SW 1271 (cell line): Measurements from ENCODE around the gene STK10.

Experiments used
- DNase-seq, 2 experiments: peaks; one replicate each; lab custom pipeline; 2025; lab: John Stamatoyannopoulos, UW

Gene STK10

DNA sequence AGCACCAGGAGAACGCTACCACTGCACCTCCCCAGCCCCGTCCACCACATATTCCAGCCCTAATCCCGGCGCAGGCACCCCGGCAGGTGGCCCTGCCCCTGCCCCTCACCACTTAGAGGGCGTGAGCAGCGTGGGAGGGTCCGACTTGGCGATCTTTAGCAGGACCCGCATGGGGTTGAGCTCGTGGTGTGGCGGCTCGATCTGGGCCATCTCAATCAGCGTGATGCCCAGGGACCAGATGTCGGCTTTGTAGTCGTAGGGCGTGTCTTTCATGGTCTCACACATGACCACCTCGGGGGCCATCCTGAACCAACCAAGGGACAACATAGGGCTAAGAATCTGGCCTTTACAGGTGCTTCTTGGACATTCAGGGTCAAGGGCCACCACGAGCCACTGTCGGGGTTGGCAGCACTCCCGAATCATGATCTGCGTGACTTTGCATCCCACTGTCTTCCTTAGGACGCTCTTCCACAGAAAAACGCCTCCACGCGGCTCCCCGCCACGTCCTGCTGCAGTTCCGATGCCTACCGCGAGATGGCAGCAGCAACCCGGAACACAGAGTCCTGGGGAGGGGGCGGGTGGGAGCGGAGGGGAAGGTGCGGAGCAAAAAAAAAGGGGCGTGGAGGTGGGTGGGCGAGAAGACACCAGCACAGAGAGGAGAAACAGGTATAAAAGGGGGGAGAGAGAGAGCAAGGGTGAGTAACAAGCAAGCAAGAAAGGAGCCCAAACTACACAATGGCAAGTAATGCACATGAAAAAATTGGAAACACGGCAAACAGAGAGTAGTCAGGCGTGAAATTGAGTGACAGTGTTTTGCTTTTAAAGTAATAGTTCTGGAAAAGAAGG, 81.3 kb downstream of the STK10 start:
- peak in 1 of 2 experiments; percentile 57 for DNase-seq

DNA sequence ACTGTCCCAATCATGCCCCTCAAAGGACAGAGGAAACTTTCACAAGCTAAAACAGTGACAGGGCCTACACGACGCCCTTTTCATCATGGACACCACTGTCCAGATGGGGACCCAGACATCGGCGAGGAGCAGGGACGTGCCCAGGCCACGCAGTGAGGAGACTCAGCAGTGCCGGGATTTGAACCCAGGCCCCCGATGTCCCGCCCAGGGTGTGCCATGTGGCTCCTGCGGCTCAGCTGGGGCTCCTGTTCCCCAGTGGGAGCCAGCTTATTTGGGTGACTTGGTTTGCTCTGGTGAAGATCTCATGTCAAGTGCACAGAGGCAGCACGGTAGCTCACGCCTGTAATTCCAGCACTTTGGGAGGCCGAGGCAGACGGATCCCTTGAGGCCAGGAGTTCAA, 82.2 kb downstream of the STK10 start:
- no peak for DNase-seq

DNA sequence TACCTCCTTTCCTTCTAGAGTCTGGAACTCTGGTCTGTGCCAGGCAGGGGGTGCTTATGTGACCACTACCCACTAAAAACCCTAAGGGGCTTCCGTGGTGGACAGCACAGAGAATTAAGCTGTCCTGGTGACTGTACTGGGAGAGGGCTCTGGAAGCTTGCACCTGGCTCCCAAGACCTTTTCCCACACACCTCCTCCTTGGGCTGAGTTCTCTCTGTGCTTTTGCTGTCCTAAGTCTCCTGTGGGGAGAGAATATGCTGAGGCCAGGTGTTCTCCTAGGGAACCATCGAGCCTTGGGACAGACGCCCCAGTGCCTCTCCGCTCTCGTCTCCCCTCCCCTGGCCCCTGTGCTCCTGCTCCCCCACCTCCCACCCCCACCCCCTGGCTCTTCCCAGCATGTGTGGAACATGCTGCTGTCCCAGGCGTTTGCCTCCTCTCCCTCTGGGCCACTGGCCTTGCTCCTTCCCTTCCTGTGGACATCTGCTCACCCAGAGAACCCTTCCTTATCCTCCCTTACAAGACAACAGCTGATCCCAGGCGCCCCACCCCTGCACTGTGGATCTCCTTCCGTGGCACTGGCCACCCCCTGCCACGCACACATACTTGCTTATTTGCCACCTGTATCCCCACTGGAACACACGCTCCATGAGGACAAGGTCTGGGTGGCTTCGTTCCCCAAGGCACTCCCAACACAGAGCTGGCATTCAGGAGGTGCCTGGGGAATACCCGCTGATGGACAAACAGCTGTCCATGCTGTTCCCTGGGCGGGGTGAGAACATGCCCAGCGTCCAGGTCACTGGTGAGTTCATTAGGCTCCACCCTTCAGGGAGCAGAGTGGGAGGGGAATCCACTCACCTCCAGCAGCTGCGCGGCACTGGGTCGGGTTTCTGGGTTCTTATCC, 83.0 kb downstream of the STK10 start:
- no peak for DNase-seq

DNA sequence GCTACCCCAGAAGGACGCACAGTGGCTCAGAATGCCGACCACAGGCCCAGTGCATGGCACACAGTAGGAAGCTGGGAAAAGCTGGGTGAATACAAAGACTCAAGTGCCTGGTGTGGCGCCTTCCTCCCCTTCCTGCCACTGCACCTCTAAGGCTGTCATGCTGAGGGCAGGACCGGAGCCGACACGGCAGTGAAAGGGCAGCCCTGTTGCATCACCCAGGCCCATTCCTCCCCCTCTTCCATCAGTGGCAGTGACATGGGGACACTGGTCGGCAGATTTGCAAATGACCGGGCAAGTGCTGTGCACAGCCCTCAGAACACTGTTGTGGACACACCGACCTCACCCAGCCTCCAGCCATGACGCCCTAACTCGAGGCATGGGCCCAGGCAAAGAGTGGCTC, 84.0 kb downstream of the STK10 start:
- no peak for DNase-seq

DNA sequence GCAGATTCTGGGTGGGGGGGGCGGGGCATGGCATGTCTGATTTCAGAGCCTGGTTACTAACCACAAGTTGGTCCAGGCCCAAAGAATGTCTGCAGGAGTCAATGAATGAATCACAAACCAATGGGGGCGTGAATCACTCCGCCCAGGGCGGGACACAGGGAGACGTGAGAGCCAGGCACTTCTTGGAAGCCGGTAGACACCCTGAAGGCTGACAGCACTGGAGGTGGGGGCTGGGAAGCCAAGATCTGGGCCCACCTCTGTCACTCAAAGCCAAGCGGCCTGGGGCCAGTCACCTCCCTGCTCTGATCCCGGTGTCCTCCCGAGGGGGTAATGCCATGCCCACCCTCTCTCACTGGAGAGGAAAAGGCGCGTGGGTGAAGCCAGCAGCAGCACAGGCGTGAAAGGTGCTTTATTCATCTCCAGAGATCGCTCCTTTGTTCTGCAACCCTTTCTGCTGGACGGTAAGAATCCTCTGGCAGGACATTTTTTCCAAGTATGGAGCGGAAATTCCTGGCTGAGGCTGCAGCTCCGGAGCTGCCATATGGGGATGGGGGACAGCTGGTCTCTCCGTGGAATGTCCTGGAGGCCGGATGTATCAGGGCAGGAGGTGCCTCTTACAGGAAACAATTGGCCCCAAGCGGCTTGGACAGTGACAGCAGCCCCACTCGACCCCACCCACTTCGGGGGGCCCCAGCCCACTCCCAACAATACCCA, 85.0 kb downstream of the STK10 start:
- peak; percentile 61 to 80 for DNase-seq

DNA sequence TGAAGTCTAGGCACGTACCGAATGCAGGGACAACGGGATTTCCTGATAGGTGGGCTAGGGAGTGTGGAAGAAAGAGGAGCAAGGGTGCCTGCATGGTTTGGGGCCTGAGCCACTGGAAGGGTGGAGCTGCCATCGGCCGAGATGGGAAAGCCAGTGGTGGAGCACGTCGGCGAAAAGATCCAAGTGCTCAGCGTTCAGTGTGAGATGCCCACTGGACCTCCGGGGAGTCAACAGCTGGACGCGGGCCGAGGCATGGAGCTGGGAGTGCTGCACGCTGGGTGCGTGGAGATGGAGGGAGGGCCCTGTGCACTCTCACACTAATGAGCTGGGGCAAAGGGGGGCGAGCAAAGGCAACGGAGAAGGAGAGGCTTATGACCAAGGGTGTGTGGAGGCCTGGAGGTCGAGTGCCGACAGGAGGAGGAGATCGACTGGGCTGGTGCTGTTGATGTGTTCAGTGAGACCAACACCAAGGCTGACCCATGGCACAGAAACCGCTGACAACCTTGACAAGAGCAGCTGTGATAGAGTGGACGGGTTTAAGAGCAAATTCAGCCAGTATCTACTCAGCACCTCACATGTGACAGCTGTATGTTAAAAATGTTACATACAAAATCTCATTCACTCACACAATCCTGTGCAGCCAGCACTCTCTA, 85.7 kb downstream of the STK10 start:
- DNase-seq, result no peak

DNA sequence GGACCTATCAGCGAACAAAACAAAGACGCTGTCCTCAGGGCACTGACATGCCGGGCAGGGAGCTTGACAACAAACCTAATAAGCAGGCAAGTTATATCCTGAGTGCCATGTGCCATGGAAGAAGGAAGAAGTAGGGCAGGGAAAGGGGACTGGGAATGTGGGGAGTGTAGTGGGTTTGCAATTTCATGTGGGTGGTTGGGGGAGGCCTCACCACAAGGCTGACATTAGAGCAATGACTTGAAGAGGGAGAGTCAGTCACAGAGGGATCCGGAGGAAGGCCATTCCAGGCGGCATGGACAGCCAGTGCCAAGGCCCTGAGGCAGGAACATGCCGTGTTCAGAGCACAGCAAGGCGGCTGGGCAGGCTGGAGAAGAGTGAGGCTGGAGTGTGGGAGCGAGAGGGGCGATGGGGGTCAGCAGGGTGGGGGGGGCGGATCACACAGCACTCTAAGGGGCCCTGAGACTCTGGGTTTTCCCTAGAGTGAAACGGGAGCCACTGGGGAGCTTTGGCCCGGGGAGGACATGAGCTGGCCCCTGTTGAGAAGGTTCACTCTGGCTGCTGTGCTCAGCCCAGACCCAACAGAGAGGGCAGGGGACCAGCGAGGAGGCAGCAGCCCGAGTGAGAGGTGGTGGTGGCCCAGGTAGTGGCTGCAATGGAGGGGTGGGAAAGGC, 86.3 kb downstream of the STK10 start:
- DNase-seq, result no peak

DNA sequence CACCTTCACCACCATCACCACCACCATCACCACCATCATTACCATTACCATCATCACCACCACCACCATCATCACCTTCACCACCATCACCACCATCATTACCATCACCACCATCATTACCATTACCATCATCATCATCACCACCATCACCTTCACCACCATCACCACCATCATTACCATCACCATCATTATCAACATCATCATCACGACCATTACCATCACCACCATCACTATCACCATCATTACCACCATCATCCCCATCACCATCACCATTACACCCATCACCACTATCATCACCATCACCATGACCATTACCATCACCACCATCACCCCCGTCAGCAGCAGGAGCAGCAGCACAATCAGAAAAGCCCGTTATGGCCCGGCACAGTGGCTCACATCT, 89.1 kb downstream of the STK10 start:
- no peak for DNase-seq

DNA sequence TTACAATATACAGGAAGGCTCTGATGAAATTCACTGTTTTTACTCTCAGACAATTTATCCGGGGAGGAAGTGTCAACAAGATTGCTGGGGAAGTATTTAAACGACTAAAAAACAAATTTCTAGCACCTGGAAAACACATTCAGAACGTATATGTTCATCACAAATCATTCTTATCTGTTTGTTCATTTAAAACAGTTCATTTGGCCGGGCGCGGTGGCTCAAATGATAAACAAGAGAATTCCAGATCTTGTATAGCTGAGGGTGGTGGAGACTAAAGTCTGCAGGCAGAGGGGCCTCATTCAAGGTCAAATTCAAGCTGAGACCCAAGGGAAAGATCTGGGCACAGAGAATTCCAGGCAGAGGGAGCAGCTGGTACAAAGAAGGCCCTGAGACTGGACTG, 90.0 kb downstream of the STK10 start:
- no peak for DNase-seq

DNA sequence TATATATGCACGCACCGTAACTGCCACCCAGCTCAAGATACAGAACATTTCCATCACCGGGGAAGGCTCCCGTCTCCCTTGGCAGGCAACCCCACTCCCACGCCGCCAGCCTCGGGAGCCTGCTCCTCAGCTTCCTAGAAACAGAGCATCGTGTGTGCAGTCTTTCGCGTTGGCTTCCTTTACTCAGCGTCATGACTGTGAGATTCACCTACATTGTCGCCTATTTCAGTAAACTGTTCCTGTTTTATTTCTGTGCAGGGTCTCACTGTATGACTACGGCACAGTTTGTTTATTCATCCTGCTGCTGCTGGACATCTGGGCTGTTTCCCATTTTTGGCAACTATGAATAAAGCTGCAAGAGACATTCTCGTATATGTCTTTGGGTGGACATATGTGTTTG, 90.7 kb downstream of the STK10 start:
- DNase-seq, result no peak

DNA sequence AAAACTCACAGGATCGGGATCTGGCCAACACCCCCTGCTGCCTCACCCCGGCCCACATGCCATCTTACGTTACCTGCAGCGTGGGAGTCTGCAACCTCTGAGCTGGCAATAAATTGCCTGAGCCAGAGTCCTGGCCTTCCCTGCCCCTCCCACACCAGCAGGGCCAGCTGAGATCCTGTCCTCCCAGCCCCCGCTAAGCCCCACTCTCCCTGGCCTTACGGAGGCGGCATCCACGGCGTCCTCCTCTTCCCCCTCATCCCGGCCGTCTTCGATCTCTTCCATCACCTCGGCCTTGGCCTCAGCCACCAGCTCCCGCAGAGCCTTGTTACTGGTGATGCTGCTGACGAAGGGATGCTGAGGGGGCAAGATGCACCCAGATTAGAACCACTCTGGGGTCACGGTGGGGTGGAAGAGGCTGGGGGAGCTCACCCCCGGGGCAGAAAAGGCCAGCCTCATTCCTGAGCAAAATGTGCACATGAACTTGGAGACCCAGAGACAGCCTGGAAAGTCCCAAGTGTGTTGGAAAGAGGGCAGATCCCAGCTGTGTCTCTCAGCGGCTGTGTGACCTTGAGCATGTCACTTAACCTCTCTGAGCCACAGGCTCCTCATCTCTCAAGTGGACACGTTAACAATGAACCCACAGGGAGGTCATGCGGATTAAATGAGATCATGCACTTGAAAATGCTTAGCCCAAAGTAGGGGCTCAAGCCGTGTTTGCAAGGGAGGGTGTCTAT, 91.7 kb downstream of the STK10 start:
- DNase-seq, result no peak

DNA sequence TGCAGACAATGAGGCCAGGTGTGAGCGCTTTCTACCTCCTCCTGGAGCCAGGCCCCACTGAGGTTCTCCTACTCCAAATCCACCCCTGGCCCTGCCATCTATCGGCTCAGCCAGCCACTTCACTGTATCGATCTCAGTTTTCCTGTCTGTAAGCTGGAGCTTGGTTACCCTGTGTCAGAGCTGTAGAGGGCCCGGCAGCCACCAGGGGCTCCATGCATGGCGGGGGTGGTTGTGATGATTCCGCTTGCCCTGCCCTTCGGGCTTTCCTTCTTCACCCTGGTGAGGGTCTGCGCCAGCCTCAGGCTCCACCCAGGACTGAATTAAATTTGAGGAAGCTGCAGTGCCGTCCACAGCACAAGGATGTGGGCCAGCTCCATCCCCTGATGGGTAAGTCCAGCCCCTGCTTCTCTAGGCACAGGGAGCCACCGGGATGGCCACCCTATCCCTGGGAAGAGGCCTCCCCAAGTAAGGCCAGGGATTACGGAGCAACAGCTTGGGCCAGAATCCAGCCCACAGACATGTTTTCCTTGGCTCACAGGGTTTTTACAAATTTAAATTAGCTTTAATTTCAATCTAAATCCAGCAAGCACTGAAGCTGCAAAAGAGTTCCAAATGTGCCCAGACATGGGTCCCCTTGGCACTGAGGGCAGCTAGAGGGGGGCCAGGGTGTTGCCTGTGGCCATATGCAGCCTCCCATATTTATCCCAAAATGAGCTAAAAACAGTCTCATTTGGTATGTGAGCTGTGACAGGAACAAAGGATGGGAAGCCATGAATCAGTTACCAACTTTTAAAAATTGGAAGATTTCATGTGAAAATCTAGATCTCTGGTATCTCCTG, 92.4 kb downstream of the STK10 start:
- DNase-seq, result no peak

DNA sequence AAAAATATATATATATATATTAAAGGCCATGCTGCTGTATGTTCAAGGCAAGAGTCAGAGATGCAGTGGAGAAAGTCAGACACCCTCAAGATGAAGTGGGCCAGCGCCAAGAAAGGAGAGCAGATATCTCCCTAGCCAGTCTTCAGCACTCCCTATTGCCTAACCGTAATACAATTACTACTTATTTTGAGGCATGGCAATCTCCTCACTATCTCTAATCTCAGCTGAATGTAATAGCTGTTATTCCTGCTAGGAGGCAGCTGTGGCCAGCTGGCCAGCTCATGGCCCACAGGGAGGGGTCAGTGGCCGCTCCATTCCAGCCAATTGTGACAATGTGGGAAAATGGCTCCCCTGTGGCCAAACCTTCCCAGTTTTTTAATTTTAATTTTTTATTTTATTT, 94.1 kb downstream of the STK10 start:
- no peak for DNase-seq

DNA sequence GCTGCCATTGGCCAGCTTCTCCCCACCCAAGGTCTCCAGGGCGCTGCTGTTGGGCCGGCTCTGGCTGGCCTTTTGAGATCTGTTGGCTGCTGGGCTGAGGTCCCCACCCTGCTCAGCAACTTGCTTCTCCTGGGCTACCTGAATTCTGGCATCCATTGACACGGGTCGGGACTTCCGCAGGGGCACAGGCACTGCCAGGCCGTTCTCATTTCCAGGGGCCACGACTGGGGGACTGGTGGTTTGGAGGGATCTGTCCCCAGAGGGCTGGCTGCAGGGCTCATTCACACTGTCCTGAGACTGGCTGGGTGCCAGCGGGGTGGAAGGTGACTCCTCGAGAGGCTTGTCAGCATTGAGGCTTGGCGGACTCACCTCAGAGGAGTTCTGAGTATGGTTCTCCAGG, 94.5 kb downstream of the STK10 start:
- DNase-seq, result no peak

DNA sequence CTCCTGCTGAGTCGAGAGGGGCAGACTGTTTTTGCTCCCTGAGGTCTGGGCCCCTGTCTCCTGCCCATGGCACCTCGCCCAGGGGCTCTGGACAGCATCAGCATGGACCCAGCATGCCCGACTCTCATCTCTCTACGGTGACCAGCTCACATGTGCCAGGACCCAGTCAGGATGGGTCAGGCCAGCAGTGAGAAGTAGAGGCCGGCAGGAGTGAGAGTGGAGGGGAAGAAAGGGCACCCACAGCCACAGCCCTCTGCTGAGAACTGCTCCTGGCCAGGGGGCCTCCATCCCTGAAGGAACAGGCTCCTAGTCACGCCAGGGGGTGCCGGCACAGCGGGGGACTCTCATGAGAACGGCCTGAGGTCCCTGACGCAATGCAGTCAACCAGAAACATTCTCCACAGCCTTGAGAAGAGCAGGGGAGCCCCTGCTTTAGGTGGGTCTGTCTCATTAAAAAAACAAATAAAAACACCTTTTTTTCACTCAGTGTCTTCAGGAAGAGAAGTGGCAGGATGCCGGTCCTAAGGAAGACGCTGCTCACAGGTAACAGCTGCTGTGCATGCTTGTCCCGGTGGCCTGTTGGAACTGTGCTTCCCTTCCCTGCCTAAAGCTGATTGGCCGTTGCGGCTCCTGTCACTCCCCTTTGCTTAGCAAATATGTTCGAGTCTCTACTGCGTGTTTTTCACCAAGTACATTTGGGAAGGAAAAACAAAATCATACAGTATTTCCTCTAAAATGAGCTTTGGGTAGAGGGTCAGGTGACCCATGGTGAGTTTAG, 95.9 kb downstream of the STK10 start:
- DNase-seq, result no peak

DNA sequence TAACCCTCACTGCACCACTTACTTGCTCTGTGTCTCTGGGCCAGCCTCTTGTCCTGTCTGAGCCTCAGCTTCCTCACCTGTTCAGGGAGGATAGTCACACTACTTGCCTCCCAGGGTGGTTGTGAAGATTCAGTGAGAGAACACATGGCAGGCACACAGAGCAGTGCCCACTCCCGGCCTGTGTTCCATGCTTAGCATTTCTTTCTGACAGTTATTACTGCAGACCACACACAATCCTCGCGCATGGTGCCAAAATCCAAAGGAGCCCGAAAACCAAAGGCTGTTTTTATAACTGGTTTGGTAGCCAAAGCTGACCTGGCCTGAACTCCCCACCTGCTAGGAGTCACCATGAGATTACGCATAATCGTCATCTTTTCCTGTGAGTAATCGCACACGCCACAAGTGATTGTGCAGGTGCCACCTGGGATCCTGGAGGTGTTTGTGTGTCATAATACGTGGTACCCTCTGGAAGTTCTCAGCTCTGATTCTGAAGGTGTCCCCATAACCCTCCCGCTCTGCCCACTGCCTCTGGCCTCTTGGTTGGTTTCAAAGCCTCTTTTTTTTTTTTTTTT, 97.0 kb downstream of the STK10 start:
- DNase-seq, result no peak

DNA sequence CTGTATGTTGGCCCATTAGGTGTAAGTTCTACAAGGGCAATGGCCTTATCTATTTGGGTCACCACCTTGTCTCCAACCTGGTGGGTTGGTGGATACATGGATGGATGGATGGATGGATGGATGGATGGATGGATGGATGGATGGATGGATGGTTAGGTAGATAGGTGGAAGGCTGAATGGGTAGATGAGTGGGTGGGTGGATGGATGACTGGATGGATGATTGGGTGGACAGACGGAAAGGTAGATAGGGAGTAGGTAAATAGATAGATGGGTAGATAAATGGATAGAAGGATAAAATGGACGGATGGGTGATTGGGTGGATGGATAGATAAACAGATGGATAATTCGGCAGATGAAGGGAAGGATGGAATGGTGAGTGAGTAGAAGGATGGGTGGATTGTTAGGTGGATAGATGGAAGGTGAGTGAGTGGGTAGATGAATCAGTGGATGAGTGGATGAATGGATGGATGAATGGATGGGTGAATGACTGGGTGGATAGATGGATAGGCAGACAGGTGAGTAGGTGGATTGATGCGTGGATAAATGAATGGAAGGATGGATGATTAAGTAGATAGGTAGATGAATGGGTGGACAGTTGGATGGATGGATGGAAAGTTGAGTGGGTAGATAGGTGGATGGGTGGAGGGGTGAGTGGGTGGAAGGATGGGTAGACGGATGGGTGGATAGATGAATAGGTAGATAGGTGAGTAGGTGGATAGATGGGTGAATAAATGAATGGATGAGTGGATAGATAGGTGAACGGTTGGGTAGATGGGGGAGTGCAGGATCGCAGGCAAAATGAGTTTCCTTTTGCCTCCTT, 98.5 kb downstream of the STK10 start:
- DNase-seq, result no peak

DNA sequence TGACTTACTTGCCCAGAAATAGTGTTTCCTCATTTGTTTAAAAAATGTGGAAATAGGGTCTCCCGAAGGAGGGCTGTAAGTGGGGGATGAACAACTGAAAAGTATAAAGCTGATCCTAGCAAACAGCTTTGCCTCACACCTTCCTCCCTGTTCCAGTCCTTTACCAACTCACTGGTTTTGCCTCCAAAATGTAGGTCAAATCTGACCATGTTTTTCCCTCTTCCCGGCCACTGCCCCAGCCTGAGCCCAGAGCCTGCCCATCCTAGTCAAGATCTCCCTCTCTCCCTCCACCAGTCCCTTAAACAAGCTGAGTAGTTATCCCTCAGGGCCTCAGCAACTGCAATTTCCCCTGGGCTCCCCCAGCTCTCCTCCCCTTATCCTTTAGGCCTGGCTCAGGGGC, 99.2 kb downstream of the STK10 start:
- no peak for DNase-seq
